ENCODE data around the gene MPRIP.

MPRIP gene

GRCh38 chr17:17026163-17026562 lies 16.1 kb upstream of the MPRIP start:
- TF ChIP-seq YY1 (IDR thresholded peaks at IDR 0.05; ENCODE audit: low read depth) = no peak
- TF ChIP-seq RAD21 (IDR thresholded peaks at IDR 0.05; ENCODE audit: low read depth) = no peak
- no peak for TF ChIP-seq EP300 (IDR thresholded peaks at IDR 0.05; ENCODE audit: borderline replicate concordance)
- no peak for TF ChIP-seq TEAD4 (IDR thresholded peaks at IDR 0.05)
- no peak for TF ChIP-seq MAX (IDR thresholded peaks at IDR 0.05)

- TF ChIP-seq CREB1 (IDR thresholded peaks at IDR 0.05; ENCODE audit: low read depth) (no peak), ZBTB7A (IDR thresholded peaks at IDR 0.05; ENCODE audit: low read depth) (no peak), USF1 (IDR thresholded peaks at IDR 0.05) (no peak), EGR1 (IDR thresholded peaks at IDR 0.05) (no peak), MAX (IDR thresholded peaks at IDR 0.05) (no peak), EP300 (IDR thresholded peaks at IDR 0.05; ENCODE audit: borderline replicate concordance) (no peak), RAD21 (IDR thresholded peaks at IDR 0.05; ENCODE audit: low read depth) (no peak), NFIC (IDR thresholded peaks at IDR 0.05) (no peak), TAF1 (IDR thresholded peaks at IDR 0.05; ENCODE audit: low read depth) (no peak), YY1 (IDR thresholded peaks at IDR 0.05; ENCODE audit: low read depth) (no peak)
These were observed 14.7 kb upstream of the MPRIP start for GRCh38 chr17:17027442-17028058.

GRCh38 chr17:17028059-17028877 lies 14.0 kb upstream of the MPRIP start:
- TF ChIP-seq EGR1 (IDR thresholded peaks at IDR 0.05) (no peak; the same call in 1 of the 2 replicates), YY1 (IDR thresholded peaks at IDR 0.05; ENCODE audit: low read depth) (peak; percentile 78), USF1 (IDR thresholded peaks at IDR 0.05) (peak; percentile 2), ZBTB7A (IDR thresholded peaks at IDR 0.05; ENCODE audit: low read depth) (peak; percentile 79; the same call in 1 of the 2 replicates), MAX (IDR thresholded peaks at IDR 0.05) (peak; percentile 94), EP300 (IDR thresholded peaks at IDR 0.05; ENCODE audit: borderline replicate concordance) (peak; percentile 91), CREB1 (IDR thresholded peaks at IDR 0.05; ENCODE audit: low read depth) (peak; percentile 61; the same call in 1 of the 2 replicates), REST (IDR thresholded peaks at IDR 0.05; ENCODE audit: low read depth) (peak; percentile 73), RAD21 (IDR thresholded peaks at IDR 0.05; ENCODE audit: low read depth) (peak; percentile 23; the same call in 1 of the 2 replicates), TAF1 (IDR thresholded peaks at IDR 0.05; ENCODE audit: low read depth) (0 out of 2 replicates have a peak, but pooled peaks have one; percentile 28), TEAD4 (IDR thresholded peaks at IDR 0.05) (peak; percentile 96), NFIC (IDR thresholded peaks at IDR 0.05) (peak; percentile 58), CEBPB (IDR thresholded peaks at IDR 0.05) (peak; percentile 48; the same call in 1 of the 2 replicates), TCF12 (IDR thresholded peaks at IDR 0.05; ENCODE audit: low read depth) (peak; percentile 92), FOXM1 (IDR thresholded peaks at IDR 0.05; ENCODE audit: borderline replicate concordance, low read depth) (peak; percentile 75)

GRCh38 chr17:17028878-17029535 lies 13.2 kb upstream of the MPRIP start:
- TF ChIP-seq CEBPB (IDR thresholded peaks at IDR 0.05) (no peak), NFIC (IDR thresholded peaks at IDR 0.05) (peak; percentile 12; the same call in 1 of the 2 replicates), TCF12 (IDR thresholded peaks at IDR 0.05; ENCODE audit: low read depth) (no peak; the same call in 1 of the 2 replicates)

GRCh38 chr17:17029938-17030337 lies 12.3 kb upstream of the MPRIP start:
- TF ChIP-seq REST (IDR thresholded peaks at IDR 0.05; ENCODE audit: low read depth) = no peak
- TF ChIP-seq ZBTB7A (IDR thresholded peaks at IDR 0.05; ENCODE audit: low read depth) = no peak
- no peak for TF ChIP-seq USF1 (IDR thresholded peaks at IDR 0.05)
- TF ChIP-seq MAX (IDR thresholded peaks at IDR 0.05) = no peak
- TF ChIP-seq NFIC (IDR thresholded peaks at IDR 0.05) = no peak
- TF ChIP-seq CEBPB (IDR thresholded peaks at IDR 0.05) = no peak
- TF ChIP-seq TAF1 (IDR thresholded peaks at IDR 0.05; ENCODE audit: low read depth) = no peak
- no peak for TF ChIP-seq RAD21 (IDR thresholded peaks at IDR 0.05; ENCODE audit: low read depth)

Measured in Ishikawa (cell line).